ENCODE results near the gene ACIN1. TPM values are rescaled to one million over a fixed set of nuclear protein-coding genes. Genes with fewer than 3 reads are reported as not detected.

ACIN1 gene
- total and polyA plus RNA-seq, 2 of the 13 experiments (the other 11 are each of a cell fraction or from before 2014, with no cell fraction given) = 165 to 183 TPM

DNA sequence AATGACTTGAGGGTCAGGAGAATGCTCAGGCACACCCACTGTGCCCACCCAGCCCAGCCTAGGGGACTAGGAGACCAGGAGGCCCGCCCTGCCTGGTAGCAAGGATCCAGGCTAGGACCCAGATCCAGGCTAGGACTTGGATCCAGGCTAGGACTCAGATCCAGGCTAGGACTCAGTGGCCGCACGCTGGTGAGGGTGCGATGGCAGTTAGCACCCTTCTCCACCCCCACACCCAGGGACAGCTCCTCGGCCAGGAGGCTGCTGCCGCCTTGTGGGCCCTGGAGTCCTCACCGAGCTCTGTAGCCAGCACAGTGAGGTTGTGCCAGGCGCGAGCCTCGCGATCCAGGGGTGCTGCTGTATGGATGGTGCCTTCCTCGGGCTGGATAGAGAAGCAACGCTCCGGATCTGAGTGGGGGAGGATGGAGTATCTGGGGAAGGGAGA lies 42.7 kb downstream of the ACIN1 start (continued):
- TF ChIP-seq, protein P1, sequence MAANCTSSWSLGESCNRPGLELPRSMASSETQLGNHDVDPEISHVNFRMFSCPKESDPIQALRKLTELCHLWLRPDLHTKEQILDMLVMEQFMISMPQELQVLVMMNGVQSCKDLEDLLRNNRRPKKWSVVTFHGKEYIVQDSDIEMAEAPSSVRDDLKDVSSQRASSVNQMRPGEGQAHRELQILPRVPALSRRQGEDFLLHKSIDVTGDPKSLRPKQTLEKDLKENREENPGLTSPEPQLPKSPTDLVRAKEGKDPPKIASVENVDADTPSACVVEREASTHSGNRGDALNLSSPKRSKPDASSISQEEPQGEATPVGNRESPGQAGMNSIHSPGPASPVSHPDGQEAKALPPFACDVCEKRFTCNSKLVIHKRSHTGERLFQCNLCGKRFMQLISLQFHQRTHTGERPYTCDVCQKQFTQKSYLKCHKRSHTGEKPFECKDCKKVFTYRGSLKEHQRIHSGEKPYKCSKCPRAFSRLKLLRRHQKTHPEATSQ (CRISPR knock-in tag; IDR thresholded peaks at IDR 0.05; ENCODE audit: borderline replicate concordance) = 0 out of 2 replicates have a peak, but pooled peaks have one; percentile 48
- TF ChIP-seq, protein P2, sequence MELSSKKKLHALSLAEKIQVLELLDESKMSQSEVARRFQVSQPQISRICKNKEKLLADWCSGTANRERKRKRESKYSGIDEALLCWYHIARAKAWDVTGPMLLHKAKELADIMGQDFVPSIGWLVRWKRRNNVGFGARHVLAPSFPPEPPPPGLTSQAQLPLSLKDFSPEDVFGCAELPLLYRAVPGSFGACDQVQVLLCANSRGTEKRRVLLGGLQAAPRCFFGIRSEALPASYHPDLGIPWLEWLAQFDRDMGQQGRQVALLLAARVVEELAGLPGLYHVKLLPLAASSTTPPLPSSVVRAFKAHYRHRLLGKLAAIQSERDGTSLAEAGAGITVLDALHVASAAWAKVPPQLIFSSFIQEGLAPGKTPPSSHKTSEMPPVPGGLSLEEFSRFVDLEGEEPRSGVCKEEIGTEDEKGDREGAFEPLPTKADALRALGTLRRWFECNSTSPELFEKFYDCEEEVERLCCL (CRISPR knock-in tag; IDR thresholded peaks at IDR 0.05; ENCODE audit: borderline replicate concordance) = no peak
- TF ChIP-seq MAF1 (CRISPR knock-in tag; IDR thresholded peaks at IDR 0.05; ENCODE audit: borderline replicate concordance) = 0 out of 2 replicates have a peak, but pooled peaks have one; percentile 55

DNA sequence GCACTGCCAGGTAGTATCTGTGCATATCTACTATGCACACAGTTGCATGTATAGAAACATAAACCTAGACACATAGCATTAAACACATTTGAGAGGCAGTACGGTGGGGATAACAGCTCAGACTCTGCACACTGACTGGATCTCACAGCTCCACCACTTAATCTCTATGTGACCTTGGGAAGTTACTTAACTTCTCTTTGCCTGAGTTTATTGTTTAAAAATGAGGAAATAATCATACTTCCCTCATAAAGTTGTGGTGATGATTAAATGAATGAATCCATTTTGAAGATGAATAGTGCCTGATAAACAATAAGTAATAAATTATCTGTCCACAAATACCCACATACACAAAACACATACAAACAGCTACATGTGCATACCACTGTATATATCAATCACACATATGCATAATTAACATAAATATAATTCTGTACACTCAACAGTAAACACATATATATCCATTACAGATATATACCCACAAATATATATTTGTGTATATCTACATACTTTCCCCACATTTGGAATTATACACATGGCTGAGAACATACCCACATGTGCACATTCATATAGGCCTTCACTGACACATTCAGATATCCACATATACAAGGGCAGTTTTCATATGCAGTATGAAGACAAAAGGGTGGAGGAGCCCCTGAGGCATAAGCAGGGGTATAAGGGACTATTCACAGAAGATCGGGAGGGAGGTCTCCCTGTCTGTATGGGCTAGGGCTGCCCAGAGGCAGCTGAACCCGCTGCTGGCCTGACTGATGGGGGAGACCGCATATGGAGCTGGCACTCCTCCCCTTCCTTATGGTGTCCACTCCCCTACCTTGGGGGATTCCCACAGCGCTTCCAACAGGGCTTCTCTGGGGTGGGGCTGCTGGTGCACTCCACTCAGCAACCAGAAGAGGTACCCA lies 43.5 kb downstream of the ACIN1 start:
- FAIRE-seq = no peak
- Histone ChIP-seq H3K4me2 (ENCODE audit: low read depth, low read length) (no peak overlapping the region), H3K27me3 (ENCODE audit: control insufficient read depth in 1 of 2, insufficient read depth in 2 of 2, low read length in 2 of 2) (no peaks in the 10 kb centered on the region), H3K4me1 (ENCODE audit: insufficient read depth, low read length) (peaks cover 18% of the 10 kb centered on the region), H3K36me3 (replicated peaks in 1 of 2; ENCODE audit: control insufficient read depth in 1 of 2, insufficient read depth in 2 of 2, low read length in 2 of 2) (no peaks in the 10 kb centered on the region), H3K9ac (ENCODE audit: insufficient read depth, low read depth, low read length) (no peak overlapping the region), H3K79me2 (ENCODE audit: insufficient read depth, low read length) (no peaks in the 10 kb centered on the region), H4K20me1 (ENCODE audit: insufficient read depth, low read length) (no peaks in the 10 kb centered on the region), H3K27ac (ENCODE audit: extremely low read length, insufficient read depth, low read length) (no peak overlapping the region), H3K4me3 (replicated peaks in 1 of 3; ENCODE audit: insufficient read depth in 1 of 3, low read depth in 2 of 3, low read length in 3 of 3) (no peak overlapping the region), H2AFZ (ENCODE audit: low read length) (no peak overlapping the region), H3K9me3 (ENCODE audit: low read length) (no peaks in the 10 kb centered on the region)
- CTCF ChIA-PET (ENCODE audit: low intra/inter-chr PET ratio, low total read pairs) = interaction anchor here (2.5 to 8.5 kb wide), 2 partner anchors 57 to 65 kb away, joined by 27 to 77 read pairs; no protein-coding TSS in a partner anchor
- no peak for ATAC-seq
- TF ChIP-seq, protein P3, sequence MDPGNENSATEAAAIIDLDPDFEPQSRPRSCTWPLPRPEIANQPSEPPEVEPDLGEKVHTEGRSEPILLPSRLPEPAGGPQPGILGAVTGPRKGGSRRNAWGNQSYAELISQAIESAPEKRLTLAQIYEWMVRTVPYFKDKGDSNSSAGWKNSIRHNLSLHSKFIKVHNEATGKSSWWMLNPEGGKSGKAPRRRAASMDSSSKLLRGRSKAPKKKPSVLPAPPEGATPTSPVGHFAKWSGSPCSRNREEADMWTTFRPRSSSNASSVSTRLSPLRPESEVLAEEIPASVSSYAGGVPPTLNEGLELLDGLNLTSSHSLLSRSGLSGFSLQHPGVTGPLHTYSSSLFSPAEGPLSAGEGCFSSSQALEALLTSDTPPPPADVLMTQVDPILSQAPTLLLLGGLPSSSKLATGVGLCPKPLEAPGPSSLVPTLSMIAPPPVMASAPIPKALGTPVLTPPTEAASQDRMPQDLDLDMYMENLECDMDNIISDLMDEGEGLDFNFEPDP (CRISPR knock-in tag; conservative IDR thresholded peaks at IDR 0.05) = 0 out of 2 replicates have a peak, but pooled peaks have one; percentile 74
- no peak for TF ChIP-seq NONO (IDR thresholded peaks at IDR 0.05)
- peak; percentile 8; the same call in 1 of the 2 replicates for TF ChIP-seq NONO (CRISPR knock-in tag; conservative IDR thresholded peaks at IDR 0.05)
- TF ChIP-seq, protein P4, sequence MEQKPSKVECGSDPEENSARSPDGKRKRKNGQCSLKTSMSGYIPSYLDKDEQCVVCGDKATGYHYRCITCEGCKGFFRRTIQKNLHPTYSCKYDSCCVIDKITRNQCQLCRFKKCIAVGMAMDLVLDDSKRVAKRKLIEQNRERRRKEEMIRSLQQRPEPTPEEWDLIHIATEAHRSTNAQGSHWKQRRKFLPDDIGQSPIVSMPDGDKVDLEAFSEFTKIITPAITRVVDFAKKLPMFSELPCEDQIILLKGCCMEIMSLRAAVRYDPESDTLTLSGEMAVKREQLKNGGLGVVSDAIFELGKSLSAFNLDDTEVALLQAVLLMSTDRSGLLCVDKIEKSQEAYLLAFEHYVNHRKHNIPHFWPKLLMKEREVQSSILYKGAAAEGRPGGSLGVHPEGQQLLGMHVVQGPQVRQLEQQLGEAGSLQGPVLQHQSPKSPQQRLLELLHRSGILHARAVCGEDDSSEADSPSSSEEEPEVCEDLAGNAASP (CRISPR knock-in tag; IDR thresholded peaks at IDR 0.05; ENCODE audit: borderline replicate concordance) = no peak
- TF ChIP-seq, protein P5, sequence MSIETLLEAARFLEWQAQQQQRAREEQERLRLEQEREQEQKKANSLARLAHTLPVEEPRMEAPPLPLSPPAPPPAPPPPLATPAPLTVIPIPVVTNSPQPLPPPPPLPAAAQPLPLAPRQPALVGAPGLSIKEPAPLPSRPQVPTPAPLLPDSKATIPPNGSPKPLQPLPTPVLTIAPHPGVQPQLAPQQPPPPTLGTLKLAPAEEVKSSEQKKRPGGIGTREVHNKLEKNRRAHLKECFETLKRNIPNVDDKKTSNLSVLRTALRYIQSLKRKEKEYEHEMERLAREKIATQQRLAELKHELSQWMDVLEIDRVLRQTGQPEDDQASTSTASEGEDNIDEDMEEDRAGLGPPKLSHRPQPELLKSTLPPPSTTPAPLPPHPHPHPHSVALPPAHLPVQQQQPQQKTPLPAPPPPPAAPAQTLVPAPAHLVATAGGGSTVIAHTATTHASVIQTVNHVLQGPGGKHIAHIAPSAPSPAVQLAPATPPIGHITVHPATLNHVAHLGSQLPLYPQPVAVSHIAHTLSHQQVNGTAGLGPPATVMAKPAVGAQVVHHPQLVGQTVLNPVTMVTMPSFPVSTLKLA (IDR thresholded peaks at IDR 0.05) = peak; percentile 92
- TF ChIP-seq NFIB (CRISPR knock-in tag; IDR thresholded peaks at IDR 0.05; ENCODE audit: borderline replicate concordance) = 0 out of 2 replicates have a peak, but pooled peaks have one; percentile 32
- no peak for TF ChIP-seq HCFC1 (IDR thresholded peaks at IDR 0.05; ENCODE audit: low read depth, low read length)
- 0 out of 2 replicates have a peak, but pooled peaks have one; percentile 0 for TF ChIP-seq ZNF10 (CRISPR knock-in tag; IDR thresholded peaks at IDR 0.05; ENCODE audit: borderline replicate concordance, low read depth)
- no peak for DNase-seq (ENCODE audit: low spot score)
- BruUV-seq (replicated peaks) = no TSS peak
- WGBS (ENCODE audit: low lambda C conversion rate) = 47% methylated on average over 5 of the region's 5 CpGs
- POLR2A ChIA-PET = interaction anchor here (0.8 to 2.1 kb wide), 11 partner anchors 18 to 122 kb away, joined by 3 to 12 read pairs (median 6); partner anchors contain the start of genes ACIN1, AJUBA, PRMT5 and PSMB5
- in situ Hi-C loops (cut with HindIII; ENCODE audit: extremely low pct_ligation_motif_present, low pct_unique_long_range_greater_than_20kb) (loop anchor here (5.0 kb wide), 2 partner anchors 64 to 494 kb away; no protein-coding TSS in a partner anchor), intact Hi-C loops (cut with micrococcal nuclease; ENCODE audit: unreplicated experiment) (loop anchor here (1.0 kb wide), 2 partner anchors 57 to 65 kb away; no protein-coding TSS in a partner anchor)

All from HepG2 (cell line).